Neural cell (in vitro differentiated cells): ENCODE data around the gene KRT37. TPM values are rescaled to one million over a fixed set of nuclear protein-coding genes. Genes with fewer than 3 reads are reported as not detected.

Experiments
- H2AFZ ChIP-seq: fragments of 200-600, 300-800 bp; sonication (generic), shearing (Covaris generic); 2 replicates; pipeline ENCODE4 v1.6.0; 2014; ENCODE audit warnings: low read depth, mild to moderate bottlenecking, antibody characterized with exemption, low read length, moderate library complexity
- H3F3A ChIP-seq: fragments of 200-600 bp; shearing (Covaris generic); 2 replicates; pipeline ENCODE4 v1.6.1; 2016; ENCODE audit warnings: mild to moderate bottlenecking, moderate library complexity, mixed read lengths, antibody characterized with exemption, low read length; ENCODE audit not compliant: insufficient read depth, poor library complexity, severe bottlenecking
- H3K27ac ChIP-seq: fragments of 200-600, 300-800 bp; sonication (generic), shearing (Covaris generic); 2 replicates; pipeline ENCODE4 v1.5.1; 2014; ENCODE audit warnings: mild to moderate bottlenecking, low read length, moderate library complexity
- H3K27me3 ChIP-seq: fragments of 300-800, 200-600 bp; sonication (generic), shearing (Covaris generic); 2 replicates; pipeline ENCODE4 v1.6.0; 2014; ENCODE audit warnings: mild to moderate bottlenecking, low read depth, low read length, moderate library complexity; ENCODE audit not compliant: insufficient read depth
- H3K36me3 ChIP-seq: fragments of 300-800, 200-600 bp; sonication (generic), shearing (Covaris generic); 2 replicates; pipeline ENCODE4 v1.5.1; 2014; ENCODE audit warnings: mild to moderate bottlenecking, antibody characterized with exemption, low read length, moderate library complexity; ENCODE audit not compliant: insufficient read depth
- H3K4me2 ChIP-seq: fragments of 300-800, 200-600 bp; sonication (generic), shearing (Covaris generic); 2 replicates; pipeline ENCODE4 v1.6.0; 2014; ENCODE audit warnings: mild to moderate bottlenecking, low read length
- H3K4me3 ChIP-seq: fragments of 300-800, 200-600 bp; sonication (generic), shearing (Covaris generic); 2 replicates; pipeline ENCODE4 v1.5.1; 2014; ENCODE audit warnings: mild to moderate bottlenecking, low read length, moderate library complexity
- H3K79me2 ChIP-seq: fragments of 200-600 bp; shearing (Covaris generic); replicated peaks from 2 replicates; pipeline ENCODE4 v1.6.0; 2014; ENCODE audit warnings: mild to moderate bottlenecking, low read length, moderate library complexity; ENCODE audit not compliant: insufficient read depth
- H3K9ac ChIP-seq: fragments of 300-800, 200-600 bp; sonication (generic), shearing (Covaris generic); 2 replicates; pipeline ENCODE4 v1.6.1; 2016; ENCODE audit warnings: mild to moderate bottlenecking, low read length, mixed read lengths
- H3K9me2 ChIP-seq: fragments of 200-600 bp; shearing (Covaris generic); 2 replicates; pipeline ENCODE4 v1.6.1; 2016; ENCODE audit warnings: mild to moderate bottlenecking, low read length, mixed read lengths; ENCODE audit not compliant: insufficient read depth
- H3K9me3 ChIP-seq: fragments of 200-600, 300-800 bp; sonication (generic), shearing (Covaris generic); 2 replicates; pipeline ENCODE4 v1.6.1; 2016; ENCODE audit warnings: mild to moderate bottlenecking, mixed run types, low read length, moderate library complexity, mixed read lengths
- H4K20me1 ChIP-seq: fragments of 200-600 bp; shearing (Covaris generic); 2 replicates; pipeline ENCODE4 v1.6.1; 2016; ENCODE audit warnings: mild to moderate bottlenecking, mixed run types; ENCODE audit not compliant: insufficient read depth
- CTCF ChIP-seq: fragments of 450-650 bp; IDR thresholded peaks from 2 replicates; pipeline ENCODE4 v1.5.1; 2014; ENCODE audit warnings: antibody characterized with exemption, mild to moderate bottlenecking, moderate library complexity; ENCODE audit not compliant: poor library complexity, severe bottlenecking
- EP300 ChIP-seq: fragments of 450-650 bp; conservative IDR thresholded peaks from 2 replicates; pipeline ENCODE4 v1.6.1; 2014; ENCODE audit warnings: antibody characterized with exemption, mild to moderate bottlenecking, moderate library complexity; ENCODE audit not compliant: poor library complexity, severe bottlenecking
- EZH2 ChIP-seq: fragments of 200-600, 300-800 bp; shearing (Covaris generic), sonication (generic); IDR thresholded peaks from 2 replicates; pipeline ENCODE4 v1.6.1; 2014; ENCODE audit warnings: antibody characterized with exemption, low read length, borderline replicate concordance, mild to moderate bottlenecking; ENCODE audit not compliant: insufficient read depth, poor library complexity, severe bottlenecking
- MXI1 ChIP-seq: fragments of 450-650 bp; conservative IDR thresholded peaks from 2 replicates; pipeline ENCODE4 v1.6.1; 2014; ENCODE audit warnings: antibody characterized with exemption, mild to moderate bottlenecking; ENCODE audit not compliant: poor library complexity, severe bottlenecking
- POLR2AphosphoS5 ChIP-seq: IDR thresholded peaks from 2 replicates; pipeline ENCODE4 v1.6.1; 2012
- RAD21 ChIP-seq: fragments of 450-650 bp; conservative IDR thresholded peaks from 2 replicates; pipeline ENCODE4 v1.6.1; 2014; ENCODE audit warnings: antibody characterized with exemption, mild to moderate bottlenecking, moderate library complexity
- REST ChIP-seq: IDR thresholded peaks from 2 replicates; pipeline ENCODE4 v1.6.1; 2012; ENCODE audit warnings: borderline replicate concordance
- SMC3 ChIP-seq: fragments of 450-650 bp; conservative IDR thresholded peaks from 2 replicates; pipeline ENCODE4 v1.6.1; 2014; ENCODE audit warnings: antibody characterized with exemption, mild to moderate bottlenecking, moderate library complexity; ENCODE audit not compliant: poor library complexity
- TAF1 ChIP-seq: IDR thresholded peaks from 2 replicates; pipeline ENCODE4 v1.6.1; 2012; ENCODE audit warnings: low read depth
- polyA plus RNA-seq: library from polyadenylated mRNA; depleted of rRNA; stranded (reverse); fragments of >200 nt; gene quantifications from 2 replicates; pipeline ENCODE4 v1.2.3, GENCODE V29; 2014

Gene KRT37
- polyA plus RNA-seq, 1 donor from 2014 or later, result not detected

DNA sequence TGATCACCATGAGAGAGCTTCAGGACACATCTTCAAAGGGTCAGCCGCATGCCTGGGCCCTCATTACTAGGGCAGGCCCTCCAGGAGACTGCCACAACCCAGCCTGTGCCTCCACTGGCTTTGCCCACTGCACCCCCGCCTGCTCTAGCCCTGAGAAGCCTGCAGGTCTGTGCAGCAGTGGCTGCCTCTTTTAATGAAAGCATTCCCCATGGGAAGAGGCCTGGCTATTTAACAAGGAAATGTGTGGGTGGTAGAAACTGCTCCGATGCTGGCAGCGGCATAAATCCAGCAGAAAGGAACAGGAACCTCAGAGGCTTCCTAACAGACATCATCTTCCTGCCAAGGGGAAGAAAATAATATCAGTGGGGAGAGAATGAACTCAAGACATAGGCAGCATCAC, 43.2 kb upstream of the KRT37 start:
- no peak overlapping the region for H3K9ac ChIP-seq
- H2AFZ ChIP-seq, result no peak overlapping the region
- H3K9me3 ChIP-seq, result no peaks in the 10 kb centered on the region
- TF ChIP-seq TAF1 (no peak), EZH2 (no peak), SMC3 (no peak), RAD21 (no peak), MXI1 (no peak), EP300 (no peak), CTCF (no peak), POLR2AphosphoS5 (no peak), REST (no peak)
- H3K27ac ChIP-seq, result no peak overlapping the region
- H3K36me3 ChIP-seq, result no peaks in the 10 kb centered on the region
- H3K27me3 ChIP-seq, result no peaks in the 10 kb centered on the region
- no peaks in the 10 kb centered on the region for H3K9me2 ChIP-seq
- no peak overlapping the region for H3K4me3 ChIP-seq
- no peak overlapping the region for H3K4me2 ChIP-seq
- H4K20me1 ChIP-seq, result no peaks in the 10 kb centered on the region
- no peaks in the 10 kb centered on the region for H3F3A ChIP-seq
- H3K79me2 ChIP-seq, result no peaks in the 10 kb centered on the region

- Histone ChIP-seq H3K4me3 (no peak within 1 kb of the TSS), H3K27ac (no peak within 1 kb of the TSS), H3K27me3 (no peaks in the 10 kb centered on the region), H2AFZ (no peak within 1 kb of the TSS), H3K9me2 (no peaks in the 10 kb centered on the region), H3K4me2 (no peak within 1 kb of the TSS), H3F3A (no peaks in the 10 kb centered on the region), H3K9ac (no peak within 1 kb of the TSS), H3K36me3 (no peaks in the 10 kb centered on the region), H3K79me2 (no peaks in the 10 kb centered on the region), H3K9me3 (no peaks in the 10 kb centered on the region), H4K20me1 (no peaks in the 10 kb centered on the region)
- TF ChIP-seq RAD21 (no peak), CTCF (no peak), REST (no peak), POLR2AphosphoS5 (no peak), SMC3 (no peak), MXI1 (no peak), EZH2 (no peak), TAF1 (no peak), EP300 (no peak)
These were observed 42.6 kb upstream of the KRT37 start, which contains the start of gene KRT32 for GRCh38 chr17:41466988-41467387. TSS of gene KRT32 (minus strand) at chr17:41467386. CDS start at chr17:41467325, 61 bp downstream.
